Kidney (tissue), 14 donors: ENCODE data around the gene MAN2A2. TPM values are rescaled to one million over a fixed set of nuclear protein-coding genes. Genes with fewer than 3 reads are reported as not detected.
"Not testable (repeated sequence)": the region's sequence is repeated elsewhere in the genome, so short reads cannot be mapped to it uniquely, and the experiment has no call there.

Source experiments
- DNase-seq, 5 donors: peaks; one replicate each; pipeline ENCODE4 v3.0.0-alpha.2; 2013 to 2020
- FAIRE-seq: peaks from 2 replicates; lab custom pipeline; 2012; peaks lifted over from hg19 to GRCh38; lab: Jason Lieb, UNC
- H3K27ac ChIP-seq, 2 donors: one replicate each; pipeline ENCODE4 v1.7.0; 2013; ENCODE audit warnings: low read depth in 2 of 2, low read length in 2 of 2, inconsistent platforms in 1 of 2
- H3K27me3 ChIP-seq: one replicate; pipeline ENCODE4 v1.7.1; 2013; ENCODE audit warnings: low read length, inconsistent platforms; ENCODE audit not compliant: control insufficient read depth, insufficient read depth
- H3K36me3 ChIP-seq, 3 donors: one replicate each; pipeline versions ENCODE4 v1.7.0 to v1.7.1; 2013; ENCODE audit warnings: low read length in 3 of 3, control low read depth in 1 of 3, inconsistent platforms in 1 of 3; ENCODE audit not compliant: insufficient read depth in 3 of 3, control insufficient read depth in 2 of 3
- H3K4me1 ChIP-seq, 3 donors: one replicate each; pipeline versions ENCODE4 v1.7.0 to v1.7.1; 2013; ENCODE audit warnings: low read length in 3 of 3, inconsistent platforms in 1 of 3, low read depth in 1 of 3; ENCODE audit not compliant: control insufficient read depth in 2 of 3, insufficient read depth in 2 of 3
- H3K4me3 ChIP-seq, 3 donors: one replicate each; pipeline versions ENCODE4 v1.7.0 to v1.8.1; 2013; ENCODE audit warnings: low read length in 3 of 3, control low read depth in 1 of 3, inconsistent platforms in 1 of 3
- H3K9ac ChIP-seq, 3 donors: one replicate each; pipeline versions ENCODE4 v1.7.0 to v1.7.1; 2013; ENCODE audit warnings: low read length in 3 of 3, control low read depth in 1 of 3, inconsistent platforms in 1 of 3
- H3K9me3 ChIP-seq, 3 donors: one replicate each; pipeline versions ENCODE4 v1.7.0 to v1.7.1; 2013; ENCODE audit warnings: low read length in 3 of 3, control low read depth in 1 of 3, inconsistent platforms in 1 of 3; ENCODE audit not compliant: control insufficient read depth in 2 of 3, insufficient read depth in 1 of 3
- CTCF ChIP-seq: IDR thresholded peaks from 3 replicates; pipeline ENCODE4 v1.5.1; 2012; ENCODE audit warnings: mild to moderate bottlenecking, moderate library complexity, borderline replicate concordance; ENCODE audit not compliant: insufficient read depth; ENCODE audit errors: extremely low read depth
- intact Hi-C: fragments of 100-400 bp; cut with DNase I; formaldehyde crosslinking; loops from one replicate; pipeline ENCODE4 v1.11.1; 2022
- polyA plus RNA-seq: library from polyadenylated mRNA; stranded (reverse); fragments of 350-450 nt; fragmentation: Illumina TruSeq; extraction: RNeasy Lipid Tissue Mini Kit (QIAGEN cat#74804); gene quantifications from one replicate; pipeline ENCODE4 v1.2.3, GENCODE V29; 2014; ENCODE audit warnings: low read depth, low replicate concordance; ENCODE audit not compliant: insufficient read depth
- total RNA-seq: library from RNA; stranded (reverse); fragmentation: NEBNext Ultra II Directional; extraction: Animal tissue kit (Norgen Biotek cat#: 25700); gene quantifications from one replicate; pipeline ENCODE4 v1.2.1, GENCODE V29; 2021
- donor health status: control.
- donor health status: control.
- donor health status: control.
- donor health status: control.
- donor health status: control.
- donor health status: DM: yes; HTN: yes; CAD: no.
- donor health status: Normal renal cell carcinoma (clear cell type).

Gene MAN2A2
- total and polyA plus RNA-seq, 2 donors from 2014 or later, result 11.4 to 56.3 TPM

GRCh38 chr15:90873998-90874605, 29.0 kb upstream of the MAN2A2 start:
- Histone ChIP-seq H3K36me3 (peaks cover 2 to 21% (median 13%) of the 10 kb centered on the region in 3 donors), H3K4me1 (peaks cover 0 to 21% (median 13%) of the 10 kb centered on the region in 3 donors), H3K27me3 (no peaks in the 10 kb centered on the region), H3K4me3 (peak overlapping the region in 1 of 3 donors; percentile 62), H3K9me3 (no peaks in the 10 kb centered on the region), H3K9ac (peak overlapping the region in 1 of 3 donors; percentile 18), H3K27ac (peak overlapping the region in 1 of 2 donors; percentile 41)
- intact Hi-C loops, result no loop called here
- FAIRE-seq (no peak), DNase-seq (peak in 4 of 5 donors; percentile 83 to 85 (median 84))
- no peak for TF ChIP-seq CTCF

- Histone ChIP-seq H3K4me1 (peaks cover 0 to 15% (median 10%) of the 10 kb centered on the region in 3 donors), H3K36me3 (peaks cover 2 to 23% (median 13%) of the 10 kb centered on the region in 3 donors)
- FAIRE-seq, H3K9ac ChIP-seq, intact Hi-C loops, DNase-seq, H3K27ac ChIP-seq, H3K4me3 ChIP-seq, H3K9me3 ChIP-seq, H3K27me3 ChIP-seq: not testable (repeated sequence)
Observed at GRCh38 chr15:90874986-90875385, 28.1 kb upstream of the MAN2A2 start.

GRCh38 chr15:90875549-90875981, 27.5 kb upstream of the MAN2A2 start:
- Histone ChIP-seq H3K27ac (no peak overlapping the region), H3K9ac (no peak overlapping the region), H3K9me3 (no peaks in the 10 kb centered on the region), H3K4me3 (no peak overlapping the region), H3K36me3 (peaks cover 2 to 29% (median 13%) of the 10 kb centered on the region in 3 donors), H3K4me1 (peaks cover 0 to 14% (median 5%) of the 10 kb centered on the region in 3 donors), H3K27me3 (no peaks in the 10 kb centered on the region)
- no peak for TF ChIP-seq CTCF
- no peak for DNase-seq
- no peak for FAIRE-seq
- intact Hi-C loops, result no loop called here

GRCh38 chr15:90876046-90876445, 27.1 kb upstream of the MAN2A2 start:
- no peak overlapping the region for H3K4me3 ChIP-seq
- FAIRE-seq (no peak), DNase-seq (no peak)
- no peaks in the 10 kb centered on the region for H3K9me3 ChIP-seq
- no peak for TF ChIP-seq CTCF
- H3K4me1 ChIP-seq, result peaks cover 0 to 14% (median 3%) of the 10 kb centered on the region in 3 donors
- no peak overlapping the region for H3K9ac ChIP-seq
- intact Hi-C loops, result no loop called here
- no peak overlapping the region for H3K27ac ChIP-seq
- peaks cover 2 to 34% (median 17%) of the 10 kb centered on the region in 3 donors for H3K36me3 ChIP-seq
- no peaks in the 10 kb centered on the region for H3K27me3 ChIP-seq
